Activated CD4-positive, alpha-beta memory T cell treated with anti-CD3 and anti-CD28 coated beads, Interleukin-2, amount 10 ng/mL, durations not matched to agents 7 days and 5 days (primary cell): ENCODE data around the gene CD247. TPM values are rescaled to one million over a fixed set of nuclear protein-coding genes. Genes with fewer than 3 reads are reported as not detected.

ENCODE experiments used
- CTCF ChIA-PET: fragments of 350-600 bp; sonication (Branson Sonifier 250); formaldehyde crosslinking; loops from one replicate; lab custom pipeline; 2021; ENCODE audit warnings: antibody characterized with exemption, inconsistent platforms; lab: Charles Lee
- POLR2A ChIA-PET: fragments of 350-600 bp; sonication (Branson Sonifier 250); formaldehyde crosslinking; loops from one replicate; lab custom pipeline; 2021; ENCODE audit warnings: antibody characterized with exemption; lab: Charles Lee
- DNase-seq: peaks from one replicate; pipeline ENCODE4 v3.0.0-alpha.2; 2020
- H3K27ac Mint-ChIP-seq: one replicate; pipeline ENCODE4 v1.8.0; 2021; ENCODE audit warnings: mild to moderate bottlenecking, mixed read lengths
- H3K27me3 Mint-ChIP-seq: one replicate; pipeline ENCODE4 v1.8.0; 2021; ENCODE audit warnings: mixed read lengths
- H3K36me3 Mint-ChIP-seq: one replicate; pipeline ENCODE4 v1.8.0; 2021; ENCODE audit warnings: low read depth, mixed read lengths
- H3K4me1 Mint-ChIP-seq: one replicate; pipeline ENCODE4 v1.8.0; 2021; ENCODE audit warnings: mixed read lengths
- H3K4me3 Mint-ChIP-seq: one replicate; pipeline ENCODE4 v1.8.0; 2021; ENCODE audit warnings: mild to moderate bottlenecking, mixed read lengths
- H3K9me3 Mint-ChIP-seq: one replicate; pipeline ENCODE4 v1.8.0; 2021; ENCODE audit warnings: mixed read lengths
- total RNA-seq, 2 experiments: library from RNA; stranded (reverse); gene quantifications; one replicate each; pipeline ENCODE4 v1.2.3, GENCODE V29; 2021

CD247 gene
- total RNA-seq, 2 experiments from 2014 or later = 239 to 242 TPM

GRCh38 chr1:167553136-167554027 lies 35.1 kb upstream of the CD247 start, which contains the start of gene CREG1:
Gene CREG1 (minus strand): TSS chr1:167553762.
- H3K27me3 Mint-ChIP-seq = peaks cover 6% of the 10 kb centered on the region
- no peaks in the 10 kb centered on the region for H3K36me3 Mint-ChIP-seq
- peaks cover 45% of the 10 kb centered on the region for H3K4me1 Mint-ChIP-seq
- DNase-seq = peak; percentile 92
- ChIA-PET CTCF (interaction anchor here (0.9 to 4.3 kb wide), 26 partner anchors 8 to 647 kb away, joined by 3 to 42 read pairs (median 4); partner anchors contain the start of genes CD247 and POU2F1), POLR2A (interaction anchor here (0.6 to 2.2 kb wide), 16 partner anchors 9 to 337 kb away, joined by 3 to 15 read pairs (median 3); partner anchors contain the start of genes CD247, POU2F1 and RCSD1)
- H3K27ac Mint-ChIP-seq = peak within 1 kb of the TSS; percentile 33
- no peaks in the 10 kb centered on the region for H3K9me3 Mint-ChIP-seq
- H3K4me3 Mint-ChIP-seq = peak within 1 kb of the TSS; percentile 78

GRCh38 chr1:167551362-167551761 lies 33.0 kb upstream of the CD247 start:
- H3K36me3 Mint-ChIP-seq = peaks cover 13% of the 10 kb centered on the region
- H3K27ac Mint-ChIP-seq = no peak overlapping the region
- H3K4me3 Mint-ChIP-seq = no peak overlapping the region
- no peaks in the 10 kb centered on the region for H3K9me3 Mint-ChIP-seq
- H3K4me1 Mint-ChIP-seq = peaks cover 56% of the 10 kb centered on the region
- no peaks in the 10 kb centered on the region for H3K27me3 Mint-ChIP-seq
- CTCF ChIA-PET = interaction anchor here (3.2 to 3.6 kb wide), 2 partner anchors 11 to 136 kb away, joined by 19 to 21 read pairs; no protein-coding TSS in a partner anchor
- DNase-seq = no peak
- POLR2A ChIA-PET = no interaction called here

- Mint-ChIP-seq H3K9me3 (no peaks in the 10 kb centered on the region), H3K36me3 (peaks cover 21% of the 10 kb centered on the region), H3K4me3 (no peak overlapping the region), H3K27ac (no peak overlapping the region), H3K27me3 (no peaks in the 10 kb centered on the region), H3K4me1 (peaks cover 66% of the 10 kb centered on the region)
- no peak for DNase-seq
- ChIA-PET POLR2A (interaction anchor here (1.0 kb wide), 1 partner anchor 79 kb away, joined by 3 read pairs; no protein-coding TSS in a partner anchor), CTCF (interaction anchor here (0.7 to 3.6 kb wide), 6 partner anchors 8 to 642 kb away, joined by 3 to 21 read pairs (median 3); partner anchors contain the start of genes CD247 and POU2F1)
These were observed 30.0 kb upstream of the CD247 start for GRCh38 chr1:167548059-167548932.

GRCh38 chr1:167546935-167547334 lies 28.6 kb upstream of the CD247 start:
- Mint-ChIP-seq H3K36me3 (peaks cover 23% of the 10 kb centered on the region), H3K27ac (no peak overlapping the region), H3K27me3 (no peaks in the 10 kb centered on the region), H3K4me3 (no peak overlapping the region), H3K4me1 (peaks cover 69% of the 10 kb centered on the region), H3K9me3 (no peaks in the 10 kb centered on the region)
- DNase-seq = no peak
- ChIA-PET POLR2A (no interaction called here), CTCF (interaction anchor here (0.6 to 1.0 kb wide), 3 partner anchors 10 to 76 kb away, joined by 3 read pairs; no protein-coding TSS in a partner anchor)

GRCh38 chr1:167545349-167545748 lies 27.0 kb upstream of the CD247 start:
- no peak for DNase-seq
- POLR2A ChIA-PET = interaction anchor here (1.1 to 1.3 kb wide), 2 partner anchors 8 to 10 kb away, joined by 3 to 6 read pairs; partner anchors contain the start of gene CREG1
- H3K36me3 Mint-ChIP-seq = peaks cover 26% of the 10 kb centered on the region
- H3K9me3 Mint-ChIP-seq = no peaks in the 10 kb centered on the region
- no peak overlapping the region for H3K4me3 Mint-ChIP-seq
- H3K27me3 Mint-ChIP-seq = no peaks in the 10 kb centered on the region
- no peak overlapping the region for H3K27ac Mint-ChIP-seq
- CTCF ChIA-PET = interaction anchor here (1.0 kb wide), 2 partner anchors 11 to 113 kb away, joined by 3 to 4 read pairs; no protein-coding TSS in a partner anchor
- H3K4me1 Mint-ChIP-seq = peaks cover 71% of the 10 kb centered on the region

- H3K4me3 Mint-ChIP-seq = no peak overlapping the region
- peak overlapping the region; percentile 33 for H3K27ac Mint-ChIP-seq
- peaks cover 73% of the 10 kb centered on the region for H3K4me1 Mint-ChIP-seq
- H3K9me3 Mint-ChIP-seq = no peaks in the 10 kb centered on the region
- ChIA-PET CTCF (interaction anchor here (1.0 to 1.7 kb wide), 3 partner anchors 10 to 112 kb away, joined by 3 to 7 read pairs (median 4); no protein-coding TSS in a partner anchor), POLR2A (interaction anchor here (1.1 to 1.3 kb wide), 2 partner anchors 9 to 10 kb away, joined by 3 to 6 read pairs; partner anchors contain the start of gene CREG1)
- H3K36me3 Mint-ChIP-seq = peaks cover 26% of the 10 kb centered on the region
- DNase-seq = peak; percentile 55
- no peaks in the 10 kb centered on the region for H3K27me3 Mint-ChIP-seq
These were observed 26.2 kb upstream of the CD247 start for GRCh38 chr1:167544447-167545093.

GRCh38 chr1:167543199-167543990 lies 25.1 kb upstream of the CD247 start:
- Mint-ChIP-seq H3K27ac (peak overlapping the region; percentile 40), H3K4me3 (no peak overlapping the region), H3K36me3 (peaks cover 26% of the 10 kb centered on the region), H3K4me1 (peaks cover 76% of the 10 kb centered on the region), H3K27me3 (no peaks in the 10 kb centered on the region), H3K9me3 (no peaks in the 10 kb centered on the region)
- ChIA-PET CTCF (interaction anchor here (1.2 to 4.6 kb wide), 5 partner anchors 9 to 26 kb away, joined by 5 to 53 read pairs (median 7); partner anchors contain the start of genes CD247 and CREG1), POLR2A (interaction anchor here (0.7 to 3.1 kb wide), 4 partner anchors 9 to 86 kb away, joined by 3 to 16 read pairs (median 3); partner anchors contain the start of gene CD247)
- DNase-seq = no peak

- H3K27ac Mint-ChIP-seq = peak overlapping the region; percentile 90
- peaks cover 68% of the 10 kb centered on the region for H3K4me1 Mint-ChIP-seq
- peaks cover 21% of the 10 kb centered on the region for H3K36me3 Mint-ChIP-seq
- ChIA-PET CTCF (interaction anchor here (0.8 to 4.6 kb wide), 22 partner anchors 7 to 322 kb away, joined by 3 to 53 read pairs (median 10); partner anchors contain the start of genes CD247, CREG1 and POU2F1), POLR2A (interaction anchor here (0.7 to 3.4 kb wide), 11 partner anchors 10 to 322 kb away, joined by 3 to 16 read pairs (median 3); partner anchors contain the start of genes CD247 and CREG1)
- H3K27me3 Mint-ChIP-seq = no peaks in the 10 kb centered on the region
- DNase-seq = peak; percentile 43
- no peaks in the 10 kb centered on the region for H3K9me3 Mint-ChIP-seq
- peak overlapping the region; percentile 15 for H3K4me3 Mint-ChIP-seq
These were observed 24.0 kb upstream of the CD247 start for GRCh38 chr1:167542109-167543032.

- H3K36me3 Mint-ChIP-seq = peaks cover 13% of the 10 kb centered on the region
- H3K4me3 Mint-ChIP-seq = peak overlapping the region; percentile 15
- ChIA-PET POLR2A (interaction anchor here (0.8 to 3.4 kb wide), 9 partner anchors 9 to 322 kb away, joined by 3 to 16 read pairs (median 4); partner anchors contain the start of genes CD247 and CREG1), CTCF (interaction anchor here (0.7 to 4.6 kb wide), 24 partner anchors 8 to 321 kb away, joined by 3 to 53 read pairs (median 10); partner anchors contain the start of genes CD247, CREG1 and POU2F1)
- peak overlapping the region; percentile 90 for H3K27ac Mint-ChIP-seq
- H3K27me3 Mint-ChIP-seq = no peaks in the 10 kb centered on the region
- H3K9me3 Mint-ChIP-seq = no peaks in the 10 kb centered on the region
- peak; percentile 26 for DNase-seq
- H3K4me1 Mint-ChIP-seq = peaks cover 65% of the 10 kb centered on the region
These were observed 23.3 kb upstream of the CD247 start for GRCh38 chr1:167541610-167542009.

- no peak for DNase-seq
- Mint-ChIP-seq H3K36me3 (peaks cover 11% of the 10 kb centered on the region), H3K27ac (peak overlapping the region; percentile 90), H3K4me3 (no peak overlapping the region), H3K27me3 (no peaks in the 10 kb centered on the region), H3K9me3 (no peaks in the 10 kb centered on the region), H3K4me1 (peaks cover 65% of the 10 kb centered on the region)
- POLR2A ChIA-PET = interaction anchor here (0.8 to 3.4 kb wide), 10 partner anchors 9 to 321 kb away, joined by 3 to 16 read pairs (median 4); partner anchors contain the start of genes CD247 and CREG1
- CTCF ChIA-PET = interaction anchor here (0.6 to 4.6 kb wide), 38 partner anchors 9 to 588 kb away, joined by 3 to 53 read pairs (median 6); partner anchors contain the start of genes CD247, CREG1 and POU2F1
These were observed 22.7 kb upstream of the CD247 start for GRCh38 chr1:167541003-167541402.
